Measurements from ENCODE around the gene CLDN10.

DNA sequence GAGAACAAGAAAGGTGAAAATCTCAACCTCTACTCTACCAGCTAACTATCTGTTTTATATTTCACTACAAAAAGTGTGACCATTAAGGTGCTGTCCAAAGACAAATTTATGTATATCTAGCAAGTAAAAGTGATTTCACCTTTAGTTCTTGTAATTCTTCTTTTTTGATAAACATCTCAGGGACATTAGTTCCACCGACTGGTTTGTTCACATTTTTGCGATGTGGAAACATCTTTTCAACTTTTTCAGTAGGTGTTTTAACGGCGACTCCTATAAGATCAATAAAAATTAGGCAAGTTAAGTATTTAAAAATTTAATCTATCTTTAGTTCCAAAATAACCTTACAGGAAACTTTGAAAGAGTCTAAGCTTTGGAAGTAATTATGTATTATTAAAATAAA, 33.3 kb downstream of the CLDN10 start:
- TF ChIP-seq, protein P1, sequence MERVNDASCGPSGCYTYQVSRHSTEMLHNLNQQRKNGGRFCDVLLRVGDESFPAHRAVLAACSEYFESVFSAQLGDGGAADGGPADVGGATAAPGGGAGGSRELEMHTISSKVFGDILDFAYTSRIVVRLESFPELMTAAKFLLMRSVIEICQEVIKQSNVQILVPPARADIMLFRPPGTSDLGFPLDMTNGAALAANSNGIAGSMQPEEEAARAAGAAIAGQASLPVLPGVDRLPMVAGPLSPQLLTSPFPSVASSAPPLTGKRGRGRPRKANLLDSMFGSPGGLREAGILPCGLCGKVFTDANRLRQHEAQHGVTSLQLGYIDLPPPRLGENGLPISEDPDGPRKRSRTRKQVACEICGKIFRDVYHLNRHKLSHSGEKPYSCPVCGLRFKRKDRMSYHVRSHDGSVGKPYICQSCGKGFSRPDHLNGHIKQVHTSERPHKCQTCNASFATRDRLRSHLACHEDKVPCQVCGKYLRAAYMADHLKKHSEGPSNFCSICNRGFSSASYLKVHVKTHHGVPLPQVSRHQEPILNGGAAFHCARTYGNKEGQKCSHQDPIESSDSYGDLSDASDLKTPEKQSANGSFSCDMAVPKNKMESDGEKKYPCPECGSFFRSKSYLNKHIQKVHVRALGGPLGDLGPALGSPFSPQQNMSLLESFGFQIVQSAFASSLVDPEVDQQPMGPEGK (CRISPR knock-in tag; IDR thresholded peaks at IDR 0.05; ENCODE audit: borderline replicate concordance) = no peak
- TF ChIP-seq, protein P2, sequence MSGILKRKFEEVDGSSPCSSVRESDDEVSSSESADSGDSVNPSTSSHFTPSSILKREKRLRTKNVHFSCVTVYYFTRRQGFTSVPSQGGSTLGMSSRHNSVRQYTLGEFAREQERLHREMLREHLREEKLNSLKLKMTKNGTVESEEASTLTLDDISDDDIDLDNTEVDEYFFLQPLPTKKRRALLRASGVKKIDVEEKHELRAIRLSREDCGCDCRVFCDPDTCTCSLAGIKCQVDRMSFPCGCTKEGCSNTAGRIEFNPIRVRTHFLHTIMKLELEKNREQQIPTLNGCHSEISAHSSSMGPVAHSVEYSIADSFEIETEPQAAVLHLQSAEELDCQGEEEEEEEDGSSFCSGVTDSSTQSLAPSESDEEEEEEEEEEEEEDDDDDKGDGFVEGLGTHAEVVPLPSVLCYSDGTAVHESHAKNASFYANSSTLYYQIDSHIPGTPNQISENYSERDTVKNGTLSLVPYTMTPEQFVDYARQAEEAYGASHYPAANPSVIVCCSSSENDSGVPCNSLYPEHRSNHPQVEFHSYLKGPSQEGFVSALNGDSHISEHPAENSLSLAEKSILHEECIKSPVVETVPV (CRISPR knock-in tag; IDR thresholded peaks at IDR 0.05) = no peak

Measured in SK-N-SH treated with all-trans-retinoic acid at 6 μM for 48 hours (cell line).